CD4-positive, alpha-beta T cell (primary cell): Measurements from ENCODE around the gene CCR6. TPM values are rescaled to one million over a fixed set of nuclear protein-coding genes. Genes with fewer than 3 reads are reported as not detected.

ENCODE experiments used
- ATAC-seq: fragments of 200-7000 bp; cut with Tn5 transposase; one replicate; pipeline ENCODE4 v1.10.0; 2022; ENCODE audit warnings: mild to moderate bottlenecking; ENCODE audit not compliant: poor library complexity
- CTCF ChIA-PET: fragments of 350-600 bp; sonication (Branson Sonifier 250); formaldehyde crosslinking; loops from one replicate; lab custom pipeline; 2021; ENCODE audit warnings: antibody characterized with exemption, inconsistent platforms; lab: Charles Lee
- POLR2A ChIA-PET: fragments of 350-600 bp; sonication (Branson Sonifier 250); formaldehyde crosslinking; loops from one replicate; lab custom pipeline; 2021; ENCODE audit warnings: antibody characterized with exemption, inconsistent platforms; lab: Charles Lee
- DNase-seq, 14 experiments: peaks; one replicate each; pipeline ENCODE4 v3.0.0-alpha.2; 2013 to 2020; ENCODE audit warnings: mixed read lengths in 2 of 14
- H3K27ac ChIP-seq, 2 donors: one replicate each; pipeline versions ENCODE4 v1.5.1 to v1.7.0; 2013; ENCODE audit warnings: low read length in 2 of 2, low read depth in 1 of 2, mild to moderate bottlenecking in 1 of 2
- H3K27me3 ChIP-seq, 2 experiments: 1 replicate in 1 of 2; 2 replicates in 1 of 2; pipeline versions ENCODE4 v1.6.1 to v1.7.0; 2013; ENCODE audit warnings: low read length in 2 of 2, control low read depth in 1 of 2, mild to moderate bottlenecking in 1 of 2, moderate library complexity in 1 of 2; ENCODE audit not compliant: insufficient read depth in 2 of 2, control insufficient read depth in 1 of 2
- H3K36me3 ChIP-seq: one replicate; pipeline ENCODE4 v1.6.1; 2013; ENCODE audit warnings: low read length, control low read depth; ENCODE audit not compliant: insufficient read depth
- H3K4me1 ChIP-seq: one replicate; pipeline ENCODE4 v1.6.1; 2013; ENCODE audit warnings: low read length, control low read depth; ENCODE audit not compliant: insufficient read depth
- H3K4me3 ChIP-seq: one replicate; pipeline ENCODE4 v1.5.1; 2013; ENCODE audit warnings: mild to moderate bottlenecking, low read length, moderate library complexity
- H3K9me3 ChIP-seq, 2 experiments: 1 replicate in 1 of 2; 2 replicates in 1 of 2; pipeline versions ENCODE4 v1.6.1 to v1.7.0; 2013; ENCODE audit warnings: low read length in 2 of 2, mild to moderate bottlenecking in 2 of 2, control low read depth in 1 of 2, moderate library complexity in 1 of 2; ENCODE audit not compliant: control insufficient read depth in 1 of 2, insufficient read depth in 1 of 2
- H3K27ac Mint-ChIP-seq: one replicate; pipeline ENCODE4 v1.8.0; 2020; ENCODE audit warnings: mixed read lengths
- H3K27me3 Mint-ChIP-seq: one replicate; pipeline ENCODE4 v1.8.0; 2021; ENCODE audit warnings: mixed read lengths
- H3K36me3 Mint-ChIP-seq: one replicate; pipeline ENCODE4 v1.8.0; 2021; ENCODE audit warnings: low read depth, mixed read lengths
- H3K4me1 Mint-ChIP-seq: one replicate; pipeline ENCODE4 v1.8.0; 2021; ENCODE audit warnings: low read depth, mixed read lengths
- H3K4me3 Mint-ChIP-seq: one replicate; pipeline ENCODE4 v1.8.0; 2020; ENCODE audit warnings: mild to moderate bottlenecking, mixed read lengths
- H3K9me3 Mint-ChIP-seq: one replicate; pipeline ENCODE4 v1.8.0; 2020; ENCODE audit warnings: mixed read lengths
- intact Hi-C, 2 experiments: fragments of 100-400 bp; cut with DNase I in 1 of 2; cut with micrococcal nuclease in 1 of 2; formaldehyde crosslinking; loops; one replicate each; pipeline versions ENCODE4 v1.15.1 to v1.9.0; 2023 to 2025; cut with DNase I, micrococcal nuclease
- total RNA-seq, 174 experiments: library from RNA in 2 of 174; stranded (reverse) in 2 of 174; gene quantifications; one replicate each; pipeline ENCODE4 v1.2.3 and lab custom pipeline; 2021 to 2026
- TF ChIP-seq, protein P1 (sequence below): fragments of 200-600 bp; IDR thresholded peaks from one replicate; pipeline ENCODE4 v1.8.0; 2022; ENCODE audit warnings: antibody characterized with exemption, mild to moderate bottlenecking

Gene CCR6
- total RNA-seq, 2 experiments from 2014 or later: 13.6 to 15.9 TPM

DNA sequence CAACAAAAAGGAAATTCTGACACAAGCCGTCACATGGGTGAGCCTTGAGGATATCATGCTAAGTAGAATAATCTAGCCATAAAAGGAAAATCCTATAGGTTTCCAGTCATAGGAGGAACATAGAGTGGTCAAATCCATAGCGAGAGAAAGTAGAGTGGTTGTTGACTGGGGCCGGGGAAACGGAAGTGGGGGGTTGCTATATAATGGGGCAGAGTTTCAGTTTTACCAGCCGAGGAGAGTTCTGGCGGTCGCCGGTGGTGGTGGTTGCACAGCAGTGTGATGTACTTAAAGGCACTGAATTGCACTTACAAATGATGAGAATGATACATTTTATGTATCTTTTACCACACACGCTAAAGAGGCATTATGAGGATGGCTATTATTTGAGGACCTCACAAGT lies 30.0 kb downstream of the CCR6 start:
- CTCF ChIA-PET: no interaction called here
- Histone ChIP-seq H3K27me3 (no peaks in the 10 kb centered on the region), H3K36me3 (no peaks in the 10 kb centered on the region), H3K4me1 (peaks cover 10% of the 10 kb centered on the region), H3K4me3 (peak overlapping the region; percentile 44), H3K9me3 (no peaks in the 10 kb centered on the region), H3K27ac (no peak overlapping the region)
- no peaks in the 10 kb centered on the region for H3K36me3 Mint-ChIP-seq
- POLR2A ChIA-PET: no interaction called here
- peaks cover 4% of the 10 kb centered on the region for H3K27me3 Mint-ChIP-seq
- H3K4me1 Mint-ChIP-seq: peaks cover 6% of the 10 kb centered on the region
- ATAC-seq (no peak), DNase-seq (peak in 1 of 14 experiments; percentile 44)
- H3K9me3 Mint-ChIP-seq: no peaks in the 10 kb centered on the region
- intact Hi-C loops: no loop called here
- TF ChIP-seq, protein P1, sequence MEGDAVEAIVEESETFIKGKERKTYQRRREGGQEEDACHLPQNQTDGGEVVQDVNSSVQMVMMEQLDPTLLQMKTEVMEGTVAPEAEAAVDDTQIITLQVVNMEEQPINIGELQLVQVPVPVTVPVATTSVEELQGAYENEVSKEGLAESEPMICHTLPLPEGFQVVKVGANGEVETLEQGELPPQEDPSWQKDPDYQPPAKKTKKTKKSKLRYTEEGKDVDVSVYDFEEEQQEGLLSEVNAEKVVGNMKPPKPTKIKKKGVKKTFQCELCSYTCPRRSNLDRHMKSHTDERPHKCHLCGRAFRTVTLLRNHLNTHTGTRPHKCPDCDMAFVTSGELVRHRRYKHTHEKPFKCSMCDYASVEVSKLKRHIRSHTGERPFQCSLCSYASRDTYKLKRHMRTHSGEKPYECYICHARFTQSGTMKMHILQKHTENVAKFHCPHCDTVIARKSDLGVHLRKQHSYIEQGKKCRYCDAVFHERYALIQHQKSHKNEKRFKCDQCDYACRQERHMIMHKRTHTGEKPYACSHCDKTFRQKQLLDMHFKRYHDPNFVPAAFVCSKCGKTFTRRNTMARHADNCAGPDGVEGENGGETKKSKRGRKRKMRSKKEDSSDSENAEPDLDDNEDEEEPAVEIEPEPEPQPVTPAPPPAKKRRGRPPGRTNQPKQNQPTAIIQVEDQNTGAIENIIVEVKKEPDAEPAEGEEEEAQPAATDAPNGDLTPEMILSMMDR: no peak
- peak overlapping the region; percentile 0 for H3K4me3 Mint-ChIP-seq
- no peak overlapping the region for H3K27ac Mint-ChIP-seq

DNA sequence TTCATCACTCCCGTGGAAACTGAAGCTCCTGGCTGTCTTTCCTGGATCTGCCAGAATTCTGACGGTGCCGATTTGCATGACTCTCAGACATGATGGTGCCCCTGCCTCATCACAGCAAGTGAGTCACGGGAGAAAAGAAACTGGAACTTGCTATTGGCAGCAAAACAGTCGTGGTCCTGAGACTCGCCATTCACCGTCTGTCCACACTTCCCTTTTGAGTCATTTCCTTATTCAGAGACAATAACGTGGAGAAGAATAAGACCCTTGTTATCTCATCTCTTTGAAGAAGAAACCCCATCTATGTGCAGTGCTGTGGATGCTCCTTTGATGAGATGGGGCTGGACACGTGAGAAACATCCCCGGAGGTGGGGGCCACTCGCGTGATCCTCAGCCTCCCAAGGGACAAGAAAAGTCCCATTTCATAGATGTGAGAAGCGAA lies 30.6 kb downstream of the CCR6 start:
- H3K4me1 Mint-ChIP-seq: peaks cover 6% of the 10 kb centered on the region
- POLR2A ChIA-PET: no interaction called here
- no peaks in the 10 kb centered on the region for H3K36me3 Mint-ChIP-seq
- H3K27me3 Mint-ChIP-seq: peaks cover 4% of the 10 kb centered on the region
- intact Hi-C loops: no loop called here
- Histone ChIP-seq H3K4me1 (peaks cover 10% of the 10 kb centered on the region), H3K27ac (no peak overlapping the region), H3K27me3 (no peaks in the 10 kb centered on the region), H3K4me3 (peak overlapping the region; percentile 44), H3K9me3 (no peaks in the 10 kb centered on the region), H3K36me3 (no peaks in the 10 kb centered on the region)
- ATAC-seq: no peak
- CTCF ChIA-PET: no interaction called here
- peak overlapping the region; percentile 39 for H3K4me3 Mint-ChIP-seq
- H3K9me3 Mint-ChIP-seq: no peaks in the 10 kb centered on the region
- H3K27ac Mint-ChIP-seq: no peak overlapping the region
- DNase-seq: peak in 4 of 14 experiments; percentile 13 to 73 (median 44)
- TF ChIP-seq, protein P1: no peak

DNA sequence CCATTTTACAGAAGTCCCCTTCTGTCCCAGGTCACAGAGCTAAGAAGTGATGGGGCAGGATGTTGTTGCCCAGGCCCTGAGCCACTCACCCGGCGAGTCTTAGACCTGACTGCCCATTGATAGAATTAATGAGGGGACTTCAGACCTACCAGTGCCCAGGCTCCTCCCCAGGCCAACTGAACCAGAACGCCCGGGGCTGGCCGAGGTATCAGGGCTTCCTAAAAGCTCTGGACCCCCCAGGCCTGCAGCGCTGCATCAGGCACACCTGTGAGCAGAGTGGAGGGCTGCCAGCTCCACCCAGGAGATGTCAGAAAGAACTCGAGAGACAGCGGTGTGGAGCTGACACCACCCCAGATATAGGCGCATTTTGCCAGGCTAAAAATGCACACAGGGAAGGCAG lies 31.4 kb downstream of the CCR6 start:
- peaks cover 4% of the 10 kb centered on the region for H3K27me3 Mint-ChIP-seq
- ChIA-PET POLR2A (no interaction called here), CTCF (no interaction called here)
- H3K36me3 ChIP-seq: no peaks in the 10 kb centered on the region
- H3K27ac Mint-ChIP-seq: no peak overlapping the region
- no peaks in the 10 kb centered on the region for H3K36me3 Mint-ChIP-seq
- DNase-seq: no peak
- intact Hi-C loops: no loop called here
- H3K9me3 ChIP-seq: no peaks in the 10 kb centered on the region
- ATAC-seq: no peak
- TF ChIP-seq, protein P1: no peak
- H3K4me3 ChIP-seq: no peak overlapping the region
- H3K4me1 ChIP-seq: peaks cover 10% of the 10 kb centered on the region
- no peak overlapping the region for H3K4me3 Mint-ChIP-seq
- H3K27ac ChIP-seq: no peak overlapping the region
- no peaks in the 10 kb centered on the region for H3K27me3 ChIP-seq
- peaks cover 6% of the 10 kb centered on the region for H3K4me1 Mint-ChIP-seq
- no peaks in the 10 kb centered on the region for H3K9me3 Mint-ChIP-seq
